ENCODE data around the gene PAK6. TPM values are rescaled to one million over a fixed set of nuclear protein-coding genes. Genes with fewer than 3 reads are reported as not detected.

PAK6 gene
- total RNA-seq, 4 donors from 2014 or later, result 0.33 to 0.52 (median 0.45) TPM; not detected in 1

DNA sequence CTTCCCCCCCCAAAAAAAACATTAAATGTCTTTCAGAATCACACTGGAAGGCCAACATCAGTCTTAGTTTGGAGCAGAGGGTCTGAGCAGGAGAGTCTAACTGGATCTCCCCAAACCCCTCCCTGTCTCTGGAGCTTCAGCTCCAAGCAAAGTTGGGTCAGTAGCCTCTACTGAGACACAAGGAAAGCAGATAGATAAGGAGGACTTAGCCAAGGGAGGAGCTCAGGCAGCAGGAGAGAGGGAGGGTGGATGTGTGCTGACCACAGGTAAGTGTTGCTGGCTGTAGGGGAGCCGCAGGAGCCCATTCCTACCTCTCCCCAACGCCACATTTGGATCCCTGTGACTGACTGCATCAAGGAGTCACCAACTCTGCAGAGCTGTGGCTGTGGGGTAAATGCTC lies 61.9 kb downstream of the PAK6 start:
- intact Hi-C loops (cut with DNase I), result no loop called here
- Histone ChIP-seq H3K9me3 (peaks cover 0 to 5% (median 2%) of the 10 kb centered on the region in 4 donors), H3K36me3 (no peaks in the 10 kb centered on the region), H3K27me3 (peaks cover 0 to 9% (median 0%) of the 10 kb centered on the region in 4 donors), H3K4me3 (no peak overlapping the region), H3K4me1 (peaks cover 0 to 8% (median 4%) of the 10 kb centered on the region in 4 donors), H3K27ac (replicated peaks in 1 of 4) (no peak overlapping the region)
- 94% methylated on average over 2 of the region's 2 CpGs for whole genome bisulfite sequencing
- TF ChIP-seq, protein P1, sequence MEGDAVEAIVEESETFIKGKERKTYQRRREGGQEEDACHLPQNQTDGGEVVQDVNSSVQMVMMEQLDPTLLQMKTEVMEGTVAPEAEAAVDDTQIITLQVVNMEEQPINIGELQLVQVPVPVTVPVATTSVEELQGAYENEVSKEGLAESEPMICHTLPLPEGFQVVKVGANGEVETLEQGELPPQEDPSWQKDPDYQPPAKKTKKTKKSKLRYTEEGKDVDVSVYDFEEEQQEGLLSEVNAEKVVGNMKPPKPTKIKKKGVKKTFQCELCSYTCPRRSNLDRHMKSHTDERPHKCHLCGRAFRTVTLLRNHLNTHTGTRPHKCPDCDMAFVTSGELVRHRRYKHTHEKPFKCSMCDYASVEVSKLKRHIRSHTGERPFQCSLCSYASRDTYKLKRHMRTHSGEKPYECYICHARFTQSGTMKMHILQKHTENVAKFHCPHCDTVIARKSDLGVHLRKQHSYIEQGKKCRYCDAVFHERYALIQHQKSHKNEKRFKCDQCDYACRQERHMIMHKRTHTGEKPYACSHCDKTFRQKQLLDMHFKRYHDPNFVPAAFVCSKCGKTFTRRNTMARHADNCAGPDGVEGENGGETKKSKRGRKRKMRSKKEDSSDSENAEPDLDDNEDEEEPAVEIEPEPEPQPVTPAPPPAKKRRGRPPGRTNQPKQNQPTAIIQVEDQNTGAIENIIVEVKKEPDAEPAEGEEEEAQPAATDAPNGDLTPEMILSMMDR (IDR thresholded peaks at IDR 0.05), result no peak
- TF ChIP-seq POLR2A (IDR thresholded peaks at IDR 0.05; ENCODE audit: low read depth) (no peak), EP300 (IDR thresholded peaks at IDR 0.05) (no peak), POLR2AphosphoS5 (IDR thresholded peaks at IDR 0.05) (no peak)
- no peak for DNase-seq (ENCODE audit: extremely low spot score)

DNA sequence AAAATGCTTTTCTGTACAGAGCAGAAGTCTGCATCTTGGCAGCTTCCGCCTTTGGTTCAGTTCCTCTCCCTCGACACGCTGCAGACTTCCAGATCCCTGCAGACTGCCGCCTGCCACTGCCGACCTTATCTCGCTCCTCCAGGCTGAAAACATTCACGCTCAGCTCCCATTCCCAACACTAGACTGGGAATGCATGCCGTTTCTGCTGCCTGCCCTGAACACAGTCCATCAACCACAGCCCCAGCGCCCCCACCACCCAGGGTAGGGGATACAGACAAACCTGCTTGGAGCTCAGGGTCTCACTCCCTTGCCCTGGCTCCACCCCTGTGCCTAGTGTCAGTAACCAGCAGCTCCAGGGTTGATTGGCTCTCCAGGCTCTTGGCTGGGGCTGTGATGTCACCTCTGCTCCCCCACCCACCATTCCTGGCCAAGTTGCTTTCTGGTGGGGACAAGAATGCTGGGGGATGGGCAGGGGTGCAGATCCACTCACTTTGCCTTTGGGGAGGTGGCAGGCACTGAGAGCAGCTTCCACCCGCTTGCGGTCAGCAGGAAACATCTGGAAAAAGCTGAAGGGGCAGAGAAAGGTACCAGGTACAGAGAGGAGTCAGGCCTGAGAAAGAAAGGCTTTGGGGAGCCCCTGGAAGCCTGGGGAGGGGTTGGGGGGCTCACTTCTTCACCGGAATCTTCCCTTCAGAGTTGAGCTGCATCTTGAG lies 62.8 kb downstream of the PAK6 start:
- no peak for DNase-seq (ENCODE audit: extremely low spot score)
- Histone ChIP-seq H3K4me1 (peaks cover 0 to under 1% (median 0%) of the 10 kb centered on the region in 4 donors), H3K9me3 (peaks cover 0 to 5% (median 2%) of the 10 kb centered on the region in 4 donors), H3K27me3 (peaks cover 0 to 9% (median 0%) of the 10 kb centered on the region in 4 donors), H3K27ac (replicated peaks in 1 of 4) (no peak overlapping the region), H3K36me3 (no peaks in the 10 kb centered on the region), H3K4me3 (no peak overlapping the region)
- WGBS, result 59% methylated on average over 12 of the region's 12 CpGs
- TF ChIP-seq EP300 (IDR thresholded peaks at IDR 0.05) (no peak), POLR2AphosphoS5 (IDR thresholded peaks at IDR 0.05) (no peak), POLR2A (IDR thresholded peaks at IDR 0.05; ENCODE audit: low read depth) (no peak)
- intact Hi-C loops (cut with DNase I), result no loop called here

DNA sequence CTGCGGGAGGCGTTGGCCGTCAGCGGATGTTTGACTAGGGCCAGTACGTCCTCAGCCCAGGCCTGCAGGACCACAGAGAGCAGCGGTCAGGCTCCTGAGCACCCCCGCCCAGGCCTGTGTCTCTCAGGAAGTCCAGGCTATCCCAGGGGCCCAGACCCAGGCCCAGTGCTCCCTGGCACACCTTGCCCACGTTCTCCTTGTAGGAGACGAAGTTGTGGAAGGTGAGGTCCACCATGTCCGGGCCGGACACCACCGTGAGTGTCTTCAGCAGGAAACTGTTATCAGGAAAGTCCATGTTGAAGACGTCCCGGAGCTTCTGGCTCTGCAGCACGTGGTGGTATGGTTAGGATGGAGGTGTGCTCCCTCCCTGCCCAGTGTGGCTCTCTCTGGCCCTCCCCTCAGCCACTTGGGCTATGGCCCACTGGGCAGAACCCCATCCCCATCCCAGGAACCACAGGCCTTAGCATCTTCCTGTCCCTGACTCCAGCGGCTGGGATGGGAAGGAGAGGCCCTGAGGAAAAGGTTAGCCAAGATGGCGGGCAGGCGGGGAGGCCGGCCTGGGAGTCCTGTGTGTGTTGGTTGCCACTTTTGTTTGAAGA lies 63.5 kb downstream of the PAK6 start:
- 90% methylated on average over 19 of the region's 19 CpGs for WGBS
- intact Hi-C loops (cut with DNase I), result no loop called here

DNA sequence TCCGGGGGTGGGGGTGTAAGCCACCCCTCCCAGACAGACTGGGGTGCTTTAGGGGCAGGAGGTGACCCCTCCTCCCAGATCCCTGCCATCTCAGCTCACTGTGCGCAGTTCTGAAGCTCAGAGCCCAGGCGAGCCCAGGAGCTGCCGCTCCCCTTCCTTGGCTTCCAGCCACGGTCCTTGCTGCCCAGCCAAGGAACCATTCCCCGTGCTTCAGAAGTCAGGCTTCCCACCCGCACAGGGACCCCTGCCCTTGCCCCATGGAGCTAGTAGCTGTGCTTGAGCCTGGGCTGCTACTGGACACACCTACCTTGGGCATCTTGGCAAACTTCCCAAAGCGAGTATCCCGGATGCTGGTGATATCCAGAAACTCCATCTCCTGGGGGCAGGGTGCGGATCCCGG lies 64.1 kb downstream of the PAK6 start:
- Histone ChIP-seq H3K27ac (replicated peaks in 1 of 4) (no peak overlapping the region), H3K27me3 (peaks cover 0 to 9% (median 0%) of the 10 kb centered on the region in 4 donors), H3K9me3 (peaks cover 0 to 5% (median 2%) of the 10 kb centered on the region in 4 donors), H3K4me3 (no peak overlapping the region), H3K36me3 (no peaks in the 10 kb centered on the region), H3K4me1 (peaks cover 0 to 12% (median 4%) of the 10 kb centered on the region in 4 donors)
- no peak for DNase-seq (ENCODE audit: extremely low spot score)
- intact Hi-C loops (cut with DNase I), result no loop called here
- no peak for TF ChIP-seq POLR2AphosphoS5 (IDR thresholded peaks at IDR 0.05)
- TF ChIP-seq POLR2A (IDR thresholded peaks at IDR 0.05; ENCODE audit: low read depth), result no peak
- TF ChIP-seq, protein P1 (IDR thresholded peaks at IDR 0.05), result no peak
- WGBS, result 64% methylated on average over 7 of the region's 11 CpGs

More for the DNA sequence above, 63.5 kb downstream of the PAK6 start:
- Histone ChIP-seq H3K9me3 (peaks cover 0 to 5% (median 2%) of the 10 kb centered on the region in 4 donors), H3K4me3 (no peak overlapping the region), H3K36me3 (no peaks in the 10 kb centered on the region), H3K27ac (replicated peaks in 1 of 4) (no peak overlapping the region), H3K4me1 (peaks cover 0 to 6% (median 1%) of the 10 kb centered on the region in 4 donors), H3K27me3 (peaks cover 0 to 9% (median 0%) of the 10 kb centered on the region in 4 donors)
- no peak for DNase-seq (ENCODE audit: extremely low spot score)
- no peak for TF ChIP-seq POLR2A (IDR thresholded peaks at IDR 0.05; ENCODE audit: low read depth)
- TF ChIP-seq, protein P1 (IDR thresholded peaks at IDR 0.05), result no peak
- no peak for TF ChIP-seq POLR2AphosphoS5 (IDR thresholded peaks at IDR 0.05)
- TF ChIP-seq EP300 (IDR thresholded peaks at IDR 0.05), result no peak

DNA sequence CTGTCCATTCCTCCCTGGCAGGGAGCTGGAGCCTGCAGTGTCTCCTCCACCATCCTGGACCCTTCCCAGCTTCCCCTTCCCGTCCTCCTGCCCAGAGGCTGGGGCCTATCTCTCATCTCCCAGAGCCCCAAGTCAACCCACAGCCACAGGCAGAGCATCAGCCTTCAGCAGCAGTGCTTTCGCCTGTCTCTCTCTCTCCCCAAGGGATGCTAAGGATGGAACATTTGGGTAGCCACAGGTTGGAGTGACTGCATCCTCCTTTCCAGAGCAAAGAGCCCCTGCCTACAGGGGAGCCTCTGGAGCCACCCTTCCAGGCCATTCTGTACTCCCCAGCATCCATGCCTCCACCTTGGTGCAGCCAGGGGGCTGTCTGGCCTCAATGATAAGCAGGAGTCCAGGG lies 64.7 kb downstream of the PAK6 start:
- H3K27ac ChIP-seq (replicated peaks in 1 of 4), result no peak overlapping the region
- H3K4me3 ChIP-seq, result no peak overlapping the region
- TF ChIP-seq EP300 (IDR thresholded peaks at IDR 0.05) (no peak), POLR2AphosphoS5 (IDR thresholded peaks at IDR 0.05) (no peak), POLR2A (IDR thresholded peaks at IDR 0.05; ENCODE audit: low read depth) (no peak)
- TF ChIP-seq, protein P1 (IDR thresholded peaks at IDR 0.05), result no peak
- no peaks in the 10 kb centered on the region for H3K36me3 ChIP-seq
- H3K4me1 ChIP-seq, result peaks cover 0 to 14% (median 4%) of the 10 kb centered on the region in 4 donors
- WGBS, result no CpG with 5 or more reads among the region's 2 CpGs
- DNase-seq (ENCODE audit: extremely low spot score), result no peak
- H3K27me3 ChIP-seq, result peaks cover 0 to 9% (median 0%) of the 10 kb centered on the region in 4 donors
- H3K9me3 ChIP-seq, result peaks cover 0 to 5% (median 2%) of the 10 kb centered on the region in 4 donors
- intact Hi-C loops (cut with DNase I), result no loop called here
